ENCODE results near the gene SPAG4.

The SPAG4 gene

DNA sequence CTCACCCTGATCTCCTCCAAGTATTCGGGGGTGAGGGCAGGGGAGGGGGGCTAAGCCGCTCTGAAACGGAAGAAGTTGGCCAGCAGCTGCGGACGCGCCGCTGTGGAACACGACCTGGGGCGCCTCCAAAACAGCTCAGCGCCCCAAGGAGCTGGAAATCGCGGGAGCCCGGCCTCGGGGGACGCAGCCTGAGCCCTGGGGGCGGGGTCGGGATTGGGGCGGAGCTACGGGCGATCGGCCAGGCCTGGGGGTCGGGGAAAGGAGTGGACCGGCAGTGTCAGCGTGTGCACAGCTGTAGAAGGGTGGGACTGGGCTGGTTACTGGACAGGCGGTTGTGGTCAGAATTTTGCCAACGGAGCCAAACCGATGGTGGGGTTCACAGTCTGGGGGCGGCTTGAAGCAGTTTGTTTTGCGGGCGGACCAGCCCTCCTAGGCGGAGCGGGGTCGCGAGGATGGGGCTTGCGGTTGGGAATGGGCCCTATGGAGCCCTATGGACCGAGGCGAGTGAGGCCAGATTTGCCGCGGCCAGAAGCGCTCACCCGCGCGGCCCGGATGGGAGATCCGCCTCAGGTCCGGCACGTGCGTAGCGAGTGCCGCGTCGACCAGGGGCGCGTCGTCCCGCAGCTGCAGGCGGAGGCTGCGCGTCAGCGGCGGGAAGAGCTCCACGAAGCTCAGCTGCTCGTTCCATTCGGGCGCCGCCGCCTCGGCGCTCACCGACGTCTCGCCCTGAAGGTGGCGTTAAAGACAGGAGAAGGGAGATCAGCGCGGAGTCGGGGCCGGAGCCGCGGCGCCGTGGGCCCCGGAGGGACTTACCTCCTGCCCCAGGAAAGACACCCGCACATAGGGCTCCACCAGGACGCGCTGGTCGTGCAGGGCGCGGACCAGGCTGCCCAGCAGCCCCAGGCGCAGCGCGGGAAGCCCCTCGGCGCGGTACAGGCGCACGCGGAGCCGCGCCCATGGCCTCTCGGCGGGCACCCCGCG lies 14.3 kb upstream of the SPAG4 start:
- peak; percentile 45 for TF ChIP-seq CTCF (IDR thresholded peaks at IDR 0.05; ENCODE audit: insufficient read depth, low read length, missing control alignments)
- peak overlapping the region; percentile 49 for H3K4me3 ChIP-seq (ENCODE audit: low read depth, low read length)
- no peak for DNase-seq (ENCODE audit: low read depth, low spot score)
- ChIA-PET CTCF (interaction anchor here (0.7 to 1.7 kb wide), 7 partner anchors 9 to 353 kb away, joined by 3 to 10 read pairs (median 4); partner anchors contain the start of genes SCAND1 and SPAG4), POLR2A (no interaction called here)

DNA sequence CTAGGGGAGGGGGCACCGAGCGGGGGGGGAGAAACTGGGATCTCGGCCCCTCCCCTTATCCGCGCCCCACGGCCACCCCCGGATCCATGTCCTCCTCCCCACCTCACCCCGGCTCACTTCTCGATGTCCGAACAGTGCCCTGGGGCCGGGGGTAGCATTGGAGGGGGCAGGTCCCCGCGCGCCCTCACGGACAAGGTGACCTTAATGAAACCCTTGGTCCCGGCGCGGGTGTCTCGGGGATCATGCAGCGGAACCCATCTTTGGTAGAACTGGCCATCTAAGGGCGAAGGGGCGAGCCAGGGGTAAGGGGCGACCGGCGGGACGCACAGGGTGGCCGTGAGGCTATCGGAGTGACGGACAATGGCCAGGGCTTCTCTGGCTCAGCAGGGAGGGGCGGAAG lies 13.6 kb upstream of the SPAG4 start:
- DNase-seq (ENCODE audit: low read depth, low spot score), result no peak
- CTCF ChIA-PET, result interaction anchor here (0.9 to 1.6 kb wide), 3 partner anchors 11 to 352 kb away, joined by 3 to 5 read pairs (median 4); partner anchors contain the start of gene SCAND1
- POLR2A ChIA-PET, result no interaction called here
- no peak for TF ChIP-seq CTCF (IDR thresholded peaks at IDR 0.05; ENCODE audit: insufficient read depth, low read length, missing control alignments)
- peak overlapping the region; percentile 49 for H3K4me3 ChIP-seq (ENCODE audit: low read depth, low read length)

- H3K4me3 ChIP-seq (ENCODE audit: low read depth, low read length), result no peak overlapping the region
- DNase-seq (ENCODE audit: low read depth, low spot score), result no peak
- TF ChIP-seq CTCF (IDR thresholded peaks at IDR 0.05; ENCODE audit: insufficient read depth, low read length, missing control alignments), result no peak
- CTCF ChIA-PET, result interaction anchor here (0.6 to 1.4 kb wide), 2 partner anchors 11 to 13 kb away, joined by 3 to 5 read pairs; partner anchors contain the start of gene SPAG4
- POLR2A ChIA-PET, result no interaction called here
Measured at GRCh38 chr20:35602851-35603495, 12.7 kb upstream of the SPAG4 start.

DNA sequence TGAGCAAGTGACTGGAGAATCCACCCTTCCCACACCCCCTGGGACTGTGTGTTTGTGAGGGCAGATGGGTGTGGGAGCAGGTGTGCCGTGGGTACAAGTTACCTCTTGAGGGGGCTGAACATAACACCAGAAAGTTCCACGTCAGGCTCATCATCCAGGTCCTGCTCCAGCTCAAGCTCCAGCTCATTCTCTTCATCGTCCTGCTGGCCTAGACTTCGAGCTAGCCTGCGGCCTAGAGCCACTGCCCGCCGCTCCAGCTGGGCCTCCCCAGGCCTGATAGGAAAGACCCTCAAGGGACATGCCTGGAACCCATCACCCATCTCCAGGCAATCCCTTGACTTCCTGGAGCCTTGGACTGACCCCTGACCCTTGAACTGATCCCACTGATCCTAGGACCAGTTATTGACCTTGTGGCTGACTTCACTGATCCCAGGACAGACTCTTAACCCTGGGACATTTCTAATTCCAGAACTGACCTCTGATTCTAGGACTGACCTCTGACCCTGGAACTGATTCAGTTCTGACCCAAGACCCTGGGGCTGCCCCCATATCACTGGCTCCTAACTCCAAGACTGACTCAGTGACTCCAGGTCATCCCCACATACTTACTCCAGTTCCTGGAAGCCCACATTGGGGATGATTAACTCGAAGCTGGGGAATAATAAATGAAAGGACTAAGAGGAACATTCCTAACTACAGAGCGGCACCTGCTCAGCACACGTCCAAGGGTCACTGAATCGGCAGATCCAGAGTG lies 11.8 kb upstream of the SPAG4 start:
- no peak for TF ChIP-seq CTCF (IDR thresholded peaks at IDR 0.05; ENCODE audit: insufficient read depth, low read length, missing control alignments)
- CTCF ChIA-PET, result interaction anchor here (0.6 to 1.7 kb wide), 3 partner anchors 8 to 12 kb away, joined by 3 to 7 read pairs (median 5); partner anchors contain the start of gene SPAG4
- POLR2A ChIA-PET, result no interaction called here
- no peak for DNase-seq (ENCODE audit: low read depth, low spot score)
- H3K4me3 ChIP-seq (ENCODE audit: low read depth, low read length), result no peak overlapping the region

- no peak for DNase-seq (ENCODE audit: low read depth, low spot score)
- no peak overlapping the region for H3K4me3 ChIP-seq (ENCODE audit: low read depth, low read length)
- ChIA-PET CTCF (interaction anchor here (1.5 to 1.7 kb wide), 2 partner anchors 9 to 26 kb away, joined by 3 to 7 read pairs; no protein-coding TSS in a partner anchor), POLR2A (no interaction called here)
- peak; percentile 13 for TF ChIP-seq CTCF (IDR thresholded peaks at IDR 0.05; ENCODE audit: insufficient read depth, low read length, missing control alignments)
Measured at GRCh38 chr20:35604449-35604747, 11.2 kb upstream of the SPAG4 start.

Measured in AG04449 (cell line).